Stimulated activated naive B cell treated with anti-CD40 and anti-IgM and Interleukin-4, amounts not matched to agents 10 μg/mL and 1 μg/mL and 100 μg/mL, for 72 hours (primary cell): Measurements from ENCODE around the gene NOC4L.
"Not testable (repeated sequence)": the region's sequence is repeated elsewhere in the genome, so short reads cannot be mapped to it uniquely, and the experiment has no call there.

Experiments
- ATAC-seq, 2 donors: fragments of 150-1000 bp; cut with Tn5 transposase; replicated peaks; 2 replicates each; pipeline ENCODE4 v1.10.0; 2021; ENCODE audit warnings: moderate library complexity in 1 of 2
- DNase-seq: peaks from one replicate; pipeline ENCODE4 v3.0.0; 2021
- H3K27ac Mint-ChIP-seq: one replicate; pipeline ENCODE4 v1.8.0; 2022; ENCODE audit warnings: mild to moderate bottlenecking, mixed read lengths
- H3K27me3 Mint-ChIP-seq, 2 donors: one replicate each; pipeline ENCODE4 v1.8.0; 2022; ENCODE audit warnings: mixed read lengths in 2 of 2
- H3K36me3 Mint-ChIP-seq, 2 donors: one replicate each; pipeline ENCODE4 v1.8.0; 2022; ENCODE audit warnings: mixed read lengths in 2 of 2, mild to moderate bottlenecking in 1 of 2
- H3K4me1 Mint-ChIP-seq, 2 donors: one replicate each; pipeline ENCODE4 v1.8.0; 2022; ENCODE audit warnings: mixed read lengths in 2 of 2, mild to moderate bottlenecking in 1 of 2
- H3K4me3 Mint-ChIP-seq, 2 donors: one replicate each; pipeline ENCODE4 v1.8.0; 2022; ENCODE audit warnings: mild to moderate bottlenecking in 2 of 2, mixed read lengths in 2 of 2, moderate library complexity in 1 of 2
- H3K9me3 Mint-ChIP-seq, 2 donors: one replicate each; pipeline ENCODE4 v1.8.0; 2022; ENCODE audit warnings: mixed read lengths in 2 of 2, mild to moderate bottlenecking in 1 of 2

NOC4L gene

GRCh38 chr12:132143336-132144071 is 753 bp upstream of the NOC4L start:
- Mint-ChIP-seq H3K4me3 (peak overlapping the region; percentile 89 to 96), H3K4me1 (peaks cover 28 to 42% of the 10 kb centered on the region in 2 donors), H3K27ac (peak overlapping the region; percentile 70), H3K9me3 (no peaks in the 10 kb centered on the region), H3K36me3 (peaks cover 22 to 31% of the 10 kb centered on the region in 2 donors), H3K27me3 (peaks cover 0 to 5% of the 10 kb centered on the region in 2 donors)
- no peak for DNase-seq
- peak; percentile 55 to 62 for ATAC-seq

GRCh38 chr12:132144810-132145168 is 532 bp downstream of the NOC4L start:
- peaks cover 28 to 42% of the 10 kb centered on the region in 2 donors for H3K4me1 Mint-ChIP-seq
- H3K9me3 Mint-ChIP-seq: no peaks in the 10 kb centered on the region
- H3K4me3 Mint-ChIP-seq: peak overlapping the region; percentile 89 to 96
- peaks cover 0 to 5% of the 10 kb centered on the region in 2 donors for H3K27me3 Mint-ChIP-seq
- DNase-seq (no peak), ATAC-seq (peak; percentile 15 to 20)
- peak overlapping the region; percentile 99 for H3K27ac Mint-ChIP-seq
- H3K36me3 Mint-ChIP-seq: peaks cover 20 to 25% of the 10 kb centered on the region in 2 donors

DNA sequence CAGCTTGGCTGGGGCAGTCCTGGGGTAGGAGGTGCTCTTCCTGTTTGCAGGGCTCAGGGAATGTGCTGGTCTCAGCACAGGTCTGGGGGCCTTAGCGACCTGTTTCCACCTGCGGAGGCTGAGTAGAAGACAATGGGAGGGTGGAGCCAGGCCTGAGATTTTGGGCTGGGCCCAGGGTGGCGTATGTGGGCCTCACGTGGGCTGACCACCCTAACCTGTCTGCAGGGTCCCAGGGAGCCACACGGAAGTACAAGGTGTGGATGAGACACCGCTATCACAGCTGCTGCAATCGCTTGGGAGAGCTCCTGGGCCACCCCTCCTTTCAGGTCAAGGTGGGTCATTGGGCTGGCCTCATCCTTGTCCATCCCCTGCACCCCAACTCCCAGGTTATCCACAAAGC is 1.1 kb downstream of the NOC4L start:
- Mint-ChIP-seq H3K36me3 (peaks cover 16 to 23% of the 10 kb centered on the region in 2 donors), H3K27me3 (peaks cover 0 to 5% of the 10 kb centered on the region in 2 donors), H3K4me1 (peaks cover 28 to 42% of the 10 kb centered on the region in 2 donors), H3K27ac (peak overlapping the region; percentile 99), H3K9me3 (no peaks in the 10 kb centered on the region), H3K4me3 (peak overlapping the region; percentile 89 to 96)
- no peak for DNase-seq
- ATAC-seq: no peak

DNA sequence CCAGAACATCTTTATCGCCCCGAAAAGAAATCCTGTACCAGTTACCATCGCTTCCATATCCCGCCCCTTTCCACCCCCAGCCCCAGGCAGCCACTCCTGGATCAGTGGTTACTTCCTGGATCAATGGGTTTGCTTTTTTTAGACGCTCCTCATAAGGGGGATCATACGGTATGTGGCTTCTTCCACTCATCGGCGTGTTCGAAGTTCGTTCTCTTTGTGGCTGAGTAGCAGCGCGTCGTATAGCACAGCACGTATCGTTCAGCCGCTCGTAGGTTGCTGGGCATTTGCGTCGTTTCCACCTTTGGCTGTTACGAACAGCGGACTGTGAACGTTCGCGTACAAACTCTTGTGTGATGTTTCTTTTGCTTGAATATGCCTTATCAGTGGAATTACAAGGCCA is 1.8 kb downstream of the NOC4L start:
- H3K9me3 Mint-ChIP-seq: no peaks in the 10 kb centered on the region
- H3K4me1 Mint-ChIP-seq: peaks cover 28 to 42% of the 10 kb centered on the region in 2 donors
- H3K27ac Mint-ChIP-seq: no peak overlapping the region
- H3K36me3 Mint-ChIP-seq: peaks cover 14 to 27% of the 10 kb centered on the region in 2 donors
- ATAC-seq (no peak), DNase-seq (no peak)
- H3K27me3 Mint-ChIP-seq: peaks cover 0 to 5% of the 10 kb centered on the region in 2 donors
- peak overlapping the region in 1 of 2 donors; percentile 96 for H3K4me3 Mint-ChIP-seq

DNA sequence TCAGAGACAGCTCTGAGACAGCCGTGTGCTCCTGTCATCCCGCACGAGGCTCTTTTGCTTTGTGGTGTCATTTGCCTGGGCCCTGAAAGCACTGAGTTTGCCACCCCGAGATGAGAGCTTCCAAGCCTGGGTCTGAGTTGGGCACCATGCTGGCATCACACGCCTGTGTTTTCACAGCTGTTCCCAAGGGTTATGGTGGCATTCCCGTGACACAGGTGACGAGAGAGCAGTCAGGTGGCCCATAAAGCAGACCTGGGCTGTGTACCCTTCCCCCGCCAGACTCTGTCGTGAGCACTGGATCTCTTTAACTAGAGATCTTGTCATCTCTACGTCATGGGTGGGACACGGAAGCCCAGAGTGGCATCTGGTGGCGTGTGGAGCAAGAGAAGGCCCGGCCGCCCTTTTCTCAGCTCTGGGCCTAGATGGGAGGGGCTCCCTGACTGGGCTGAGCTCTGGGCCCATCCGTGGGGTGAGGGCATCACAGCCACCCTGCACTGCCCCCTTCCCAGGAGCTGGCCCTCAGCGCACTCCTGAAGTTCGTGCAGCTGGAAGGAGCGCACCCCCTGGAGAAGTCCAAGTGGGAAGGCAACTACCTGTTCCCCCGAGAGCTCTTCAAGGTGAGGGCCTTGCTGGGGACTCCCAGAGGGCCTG is 2.6 kb downstream of the NOC4L start:
- Mint-ChIP-seq H3K27me3 (peaks cover 0 to 5% of the 10 kb centered on the region in 2 donors), H3K4me1 (peaks cover 28 to 42% of the 10 kb centered on the region in 2 donors), H3K36me3 (peaks cover 11 to 28% of the 10 kb centered on the region in 2 donors), H3K9me3 (no peaks in the 10 kb centered on the region), H3K4me3 (no peak overlapping the region), H3K27ac (no peak overlapping the region)
- no peak for ATAC-seq
- DNase-seq: no peak

DNA sequence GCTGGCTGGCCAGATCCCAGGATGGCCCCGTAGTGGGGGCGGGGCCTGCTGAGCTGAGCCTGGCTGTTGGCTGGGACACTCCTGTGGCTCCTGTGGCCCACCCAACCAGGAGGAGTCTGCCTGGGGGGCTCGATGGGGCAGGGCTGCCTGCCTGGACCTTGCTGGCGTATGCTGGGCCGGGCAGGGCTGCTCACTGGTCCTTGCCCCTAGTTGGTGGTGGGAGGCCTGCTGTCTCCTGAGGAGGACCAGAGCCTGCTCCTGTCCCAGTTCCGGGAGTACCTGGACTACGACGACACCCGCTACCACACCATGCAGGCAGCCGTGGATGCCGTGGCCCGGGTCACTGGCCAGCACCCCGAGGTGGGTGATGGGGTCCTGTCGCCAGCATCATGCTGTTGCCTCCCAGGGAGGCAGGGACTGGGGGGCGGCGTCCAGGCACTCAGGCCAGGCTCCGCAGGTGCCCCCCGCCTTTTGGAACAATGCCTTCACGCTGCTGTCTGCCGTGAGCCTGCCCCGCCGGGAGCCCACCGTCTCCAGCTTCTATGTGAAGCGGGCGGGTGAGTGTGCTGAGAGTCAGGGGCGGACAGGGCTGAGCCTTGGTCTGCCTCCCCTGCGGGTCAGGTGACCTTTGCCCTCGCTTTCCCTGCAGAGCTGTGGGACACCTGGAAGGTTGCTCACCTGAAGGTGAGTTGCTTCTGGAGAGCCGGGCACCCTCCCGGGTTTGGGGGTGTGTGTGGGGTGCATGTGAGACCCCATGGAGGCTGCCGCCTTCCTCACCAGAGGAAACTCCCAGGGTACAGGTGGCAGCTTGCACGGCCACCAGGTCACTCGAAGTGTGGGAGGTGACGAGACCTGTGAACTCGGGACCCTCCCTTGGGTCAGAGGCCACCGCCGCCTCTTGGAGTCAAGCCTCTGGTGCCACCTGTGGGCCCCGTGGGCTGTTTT is 3.4 kb downstream of the NOC4L start:
- DNase-seq (no peak), ATAC-seq (no peak)
- Mint-ChIP-seq H3K27ac (peak overlapping the region; percentile 42), H3K27me3 (peaks cover 0 to 5% of the 10 kb centered on the region in 2 donors), H3K36me3 (peaks cover 11 to 28% of the 10 kb centered on the region in 2 donors), H3K4me3 (no peak overlapping the region), H3K9me3 (no peaks in the 10 kb centered on the region), H3K4me1 (peaks cover 24 to 37% of the 10 kb centered on the region in 2 donors)

- ATAC-seq (no peak), DNase-seq (no peak)
- Mint-ChIP-seq H3K4me3 (no peak overlapping the region), H3K4me1 (peaks cover 20 to 33% of the 10 kb centered on the region in 2 donors), H3K27me3 (peaks cover 0 to 5% of the 10 kb centered on the region in 2 donors), H3K36me3 (peaks cover 9 to 25% of the 10 kb centered on the region in 2 donors), H3K9me3 (no peaks in the 10 kb centered on the region), H3K27ac (peak overlapping the region; percentile 42)
Observed at GRCh38 chr12:132148368-132149045, 4.2 kb downstream of the NOC4L start.

DNA sequence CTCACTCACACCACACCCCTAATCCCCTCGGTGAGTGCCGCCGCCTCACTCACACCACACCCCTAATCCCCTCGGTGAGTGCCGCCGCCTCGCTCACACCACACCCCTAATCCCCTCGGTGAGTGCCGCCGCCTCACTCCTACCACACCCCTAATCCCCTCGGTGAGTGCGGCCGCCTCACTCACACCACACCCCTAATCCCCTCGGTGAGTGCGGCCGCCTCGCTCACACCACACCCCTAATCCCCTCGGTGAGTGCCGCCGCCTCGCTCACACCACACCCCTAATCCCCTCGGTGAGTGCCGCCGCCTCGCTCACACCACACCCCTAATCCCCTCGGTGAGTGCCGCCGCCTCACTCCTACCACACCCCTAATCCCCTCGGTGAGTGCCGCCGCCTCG is 5.3 kb downstream of the NOC4L start:
- Mint-ChIP-seq H3K36me3 (peaks cover 6 to 21% of the 10 kb centered on the region in 2 donors), H3K4me1 (peaks cover 21 to 37% of the 10 kb centered on the region in 2 donors)
- not testable (repeated sequence) for H3K27ac Mint-ChIP-seq, ATAC-seq, H3K27me3 Mint-ChIP-seq, H3K9me3 Mint-ChIP-seq, H3K4me3 Mint-ChIP-seq, DNase-seq

GRCh38 chr12:132150780-132151144 is 6.5 kb downstream of the NOC4L start:
- Mint-ChIP-seq H3K27me3 (no peaks in the 10 kb centered on the region), H3K4me1 (peaks cover 11 to 26% of the 10 kb centered on the region in 2 donors), H3K27ac (no peak overlapping the region), H3K36me3 (peaks cover 6 to 20% of the 10 kb centered on the region in 2 donors), H3K4me3 (no peak overlapping the region), H3K9me3 (no peaks in the 10 kb centered on the region)
- no peak for DNase-seq
- no peak for ATAC-seq

DNA sequence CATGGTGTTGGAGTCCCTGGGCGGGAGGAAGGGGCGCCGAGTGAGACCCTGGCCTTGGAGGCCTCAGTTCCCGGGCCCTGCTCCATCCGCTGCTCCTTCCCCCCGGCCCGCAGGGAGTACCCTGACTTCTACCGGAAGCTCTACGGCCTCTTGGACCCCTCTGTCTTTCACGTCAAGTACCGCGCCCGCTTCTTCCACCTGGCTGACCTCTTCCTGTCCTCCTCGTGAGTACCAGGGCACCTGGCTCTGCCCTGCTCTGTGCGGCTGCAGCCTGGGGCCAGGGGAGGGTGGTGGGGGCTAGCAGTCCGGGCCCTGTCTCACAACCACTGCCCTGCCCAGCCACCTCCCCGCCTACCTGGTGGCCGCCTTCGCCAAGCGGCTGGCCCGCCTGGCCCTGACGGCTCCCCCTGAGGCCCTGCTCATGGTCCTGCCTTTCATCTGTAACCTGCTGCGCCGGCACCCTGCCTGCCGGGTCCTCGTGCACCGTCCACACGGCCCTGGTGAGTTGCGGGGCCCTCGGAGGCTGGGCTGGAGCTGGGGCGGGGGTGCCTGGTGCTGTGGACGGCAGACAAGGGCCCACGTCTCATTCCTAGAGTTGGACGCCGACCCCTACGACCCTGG is 7.0 kb downstream of the NOC4L start:
- no peaks in the 10 kb centered on the region for H3K27me3 Mint-ChIP-seq
- peaks cover 6 to 16% of the 10 kb centered on the region in 2 donors for H3K36me3 Mint-ChIP-seq
- ATAC-seq: no peak
- H3K4me1 Mint-ChIP-seq: peaks cover 6 to 22% of the 10 kb centered on the region in 2 donors
- H3K27ac Mint-ChIP-seq: no peak overlapping the region
- no peak for DNase-seq
- no peak overlapping the region for H3K4me3 Mint-ChIP-seq
- H3K9me3 Mint-ChIP-seq: no peaks in the 10 kb centered on the region

- DNase-seq (no peak), ATAC-seq (no peak)
- H3K36me3 Mint-ChIP-seq: peaks cover 6 to 12% of the 10 kb centered on the region in 2 donors
- no peak overlapping the region for H3K4me3 Mint-ChIP-seq
- H3K9me3 Mint-ChIP-seq: no peaks in the 10 kb centered on the region
- H3K4me1 Mint-ChIP-seq: peaks cover 4 to 15% of the 10 kb centered on the region in 2 donors
- H3K27ac Mint-ChIP-seq: no peak overlapping the region
- no peaks in the 10 kb centered on the region for H3K27me3 Mint-ChIP-seq
Observed at GRCh38 chr12:132151766-132152410, 7.6 kb downstream of the NOC4L start.

DNA sequence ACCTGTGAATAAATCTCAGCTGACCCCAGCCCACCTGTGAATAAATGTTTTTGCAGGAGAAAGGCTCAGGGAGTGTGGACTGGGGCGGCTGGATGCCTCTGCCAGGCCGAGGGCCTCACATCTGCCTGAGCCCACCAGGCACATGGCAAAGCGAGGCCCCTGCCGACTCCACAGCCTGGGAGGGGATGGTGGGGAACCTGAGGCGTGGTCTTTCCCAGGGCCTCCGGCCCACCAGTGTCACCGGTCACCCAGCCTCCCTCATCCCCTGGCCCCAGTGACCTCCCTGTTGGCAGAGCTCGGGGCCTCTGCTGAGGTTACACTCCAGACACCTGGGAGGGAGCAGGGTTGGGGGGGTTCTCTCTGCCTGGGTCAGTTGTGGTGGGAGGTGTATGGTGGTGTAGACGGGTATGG is 8.2 kb downstream of the NOC4L start:
- peaks cover 6 to 12% of the 10 kb centered on the region in 2 donors for H3K36me3 Mint-ChIP-seq
- H3K9me3 Mint-ChIP-seq: no peaks in the 10 kb centered on the region
- H3K4me1 Mint-ChIP-seq: peaks cover 4 to 13% of the 10 kb centered on the region in 2 donors
- ATAC-seq (no peak), DNase-seq (no peak)
- H3K27me3 Mint-ChIP-seq: no peaks in the 10 kb centered on the region
- H3K4me3 Mint-ChIP-seq: no peak overlapping the region
- no peak overlapping the region for H3K27ac Mint-ChIP-seq

- no peaks in the 10 kb centered on the region for H3K27me3 Mint-ChIP-seq
- no peak for DNase-seq
- ATAC-seq: no peak
- H3K4me1 Mint-ChIP-seq: peaks cover 4 to 13% of the 10 kb centered on the region in 2 donors
- no peaks in the 10 kb centered on the region for H3K9me3 Mint-ChIP-seq
- H3K4me3 Mint-ChIP-seq: no peak overlapping the region
- no peak overlapping the region for H3K27ac Mint-ChIP-seq
- H3K36me3 Mint-ChIP-seq: peaks cover 6 to 12% of the 10 kb centered on the region in 2 donors
Observed at GRCh38 chr12:132152953-132153352, 8.7 kb downstream of the NOC4L start.
